CD14-positive monocyte (primary cell): Measurements from ENCODE around the gene ARHGAP10. TPM values are rescaled to one million over a fixed set of nuclear protein-coding genes. Genes with fewer than 3 reads are reported as not detected.

Experiments
- DNase-seq, 3 donors: peaks; one replicate each; pipeline ENCODE4 v3.0.0-alpha.2; 2011 to 2022
- H2AFZ ChIP-seq: 2 replicates; pipeline ENCODE4 v1.6.0; 2012; ENCODE audit warnings: mild to moderate bottlenecking, low read depth, low read length, inconsistent platforms; ENCODE audit not compliant: insufficient read depth, poor library complexity, severe bottlenecking
- H3K27ac ChIP-seq, 2 donors: 1 replicate in 1 of 2; 2 replicates in 1 of 2; pipeline ENCODE4 v1.5.1; 2012 to 2013; ENCODE audit warnings: low read length in 2 of 2, control low read depth in 1 of 2, inconsistent platforms in 1 of 2, low read depth in 1 of 2, mild to moderate bottlenecking in 1 of 2
- H3K27me3 ChIP-seq, 2 donors: one replicate each; pipeline versions ENCODE4 v1.6.0 to v1.6.1; 2011 to 2013; ENCODE audit warnings: low read length in 2 of 2; ENCODE audit not compliant: control insufficient read depth in 2 of 2, insufficient read depth in 2 of 2
- H3K36me3 ChIP-seq, 2 donors: replicated peaks in 1 of 2; 1 replicate in 1 of 2; 2 replicates in 1 of 2; pipeline versions ENCODE4 v1.5.1 to v1.6.1; 2012 to 2013; ENCODE audit warnings: low read length in 2 of 2, control low read depth in 1 of 2, inconsistent platforms in 1 of 2, mild to moderate bottlenecking in 1 of 2; ENCODE audit not compliant: insufficient read depth in 2 of 2, control insufficient read depth in 1 of 2
- H3K4me1 ChIP-seq, 2 donors: 1 replicate in 1 of 2; 2 replicates in 1 of 2; pipeline versions ENCODE4 v1.5.1 to v1.6.1; 2012 to 2013; ENCODE audit warnings: low read length in 2 of 2, control low read depth in 1 of 2, inconsistent platforms in 1 of 2, mild to moderate bottlenecking in 1 of 2, moderate library complexity in 1 of 2; ENCODE audit not compliant: insufficient read depth in 2 of 2, control insufficient read depth in 1 of 2
- H3K4me2 ChIP-seq: replicated peaks from 2 replicates; pipeline ENCODE3; 2012; ENCODE audit warnings: low read length, moderate library complexity, mild to moderate bottlenecking; ENCODE audit not compliant: poor library complexity, severe bottlenecking; ENCODE audit errors: extremely low read depth
- H3K4me3 ChIP-seq, 3 experiments: fragments of 200-600 bp in 1 of 3; sonication (generic) in 1 of 3; replicated peaks in 1 of 3; 1 replicate in 2 of 3; 2 replicates in 1 of 3; pipeline ENCODE4 v1.5.1; 2011 to 2013; ENCODE audit warnings: low read length in 3 of 3, mild to moderate bottlenecking in 3 of 3, control low read depth in 2 of 3, low read depth in 2 of 3, inconsistent platforms in 1 of 3, moderate library complexity in 1 of 3
- H3K79me2 ChIP-seq: 2 replicates; pipeline ENCODE4 v1.6.0; 2012; ENCODE audit warnings: mild to moderate bottlenecking, control low read depth, inconsistent platforms, low read length, moderate library complexity; ENCODE audit not compliant: insufficient read depth
- H3K9ac ChIP-seq: 2 replicates; pipeline ENCODE4 v1.6.0; 2017; ENCODE audit warnings: low read length, mild to moderate bottlenecking; ENCODE audit not compliant: insufficient read depth, poor library complexity, severe bottlenecking
- H3K9me3 ChIP-seq, 2 donors: replicated peaks in 1 of 2; 1 replicate in 1 of 2; 2 replicates in 1 of 2; pipeline versions ENCODE4 v1.5.1 to v1.6.1; 2012 to 2013; ENCODE audit warnings: low read length in 2 of 2, control low read depth in 1 of 2; ENCODE audit not compliant: control insufficient read depth in 1 of 2, insufficient read depth in 1 of 2
- H4K20me1 ChIP-seq: 2 replicates; pipeline ENCODE4 v1.6.0; 2012; ENCODE audit warnings: mild to moderate bottlenecking, low read length, control low read depth, moderate library complexity; ENCODE audit not compliant: insufficient read depth
- H3K27ac Mint-ChIP-seq, 7 donors: one replicate each; pipeline ENCODE4 v1.8.0; 2020; ENCODE audit warnings: mild to moderate bottlenecking in 7 of 7, mixed read lengths in 7 of 7, moderate library complexity in 6 of 7, inconsistent platforms in 2 of 7
- H3K27me3 Mint-ChIP-seq, 3 donors: one replicate each; pipeline ENCODE4 v1.8.0; 2021 to 2022; ENCODE audit warnings: low read depth in 3 of 3, mild to moderate bottlenecking in 3 of 3, mixed read lengths in 3 of 3, moderate library complexity in 3 of 3, inconsistent platforms in 1 of 3
- H3K36me3 Mint-ChIP-seq, 2 donors: one replicate each; pipeline ENCODE4 v1.8.0; 2020; ENCODE audit warnings: mixed read lengths in 2 of 2, inconsistent platforms in 1 of 2, mild to moderate bottlenecking in 1 of 2
- H3K4me1 Mint-ChIP-seq: one replicate; pipeline ENCODE4 v1.8.0; 2020; ENCODE audit warnings: mild to moderate bottlenecking, mixed read lengths
- H3K4me3 Mint-ChIP-seq, 2 donors: one replicate each; pipeline ENCODE4 v1.8.0; 2020; ENCODE audit warnings: mild to moderate bottlenecking in 2 of 2, mixed read lengths in 2 of 2, moderate library complexity in 1 of 2
- H3K9me3 Mint-ChIP-seq, 7 donors: one replicate each; pipeline ENCODE4 v1.8.0; 2020 to 2022; ENCODE audit warnings: mixed read lengths in 7 of 7, mild to moderate bottlenecking in 6 of 7, moderate library complexity in 6 of 7, inconsistent platforms in 2 of 7
- CTCF ChIP-seq: fragments of 200-600 bp; IDR thresholded peaks from one replicate; pipeline ENCODE4 v1.8.0; 2022; ENCODE audit warnings: antibody characterized with exemption, mild to moderate bottlenecking
- WGBS: methylation state at CpG from one replicate; pipeline ENCODE4 v1.1.5; 2013; ENCODE audit warnings: missing lambda C conversion rate; ENCODE audit not compliant: insufficient coverage; 5-methylcytosine and 5-hydroxymethylcytosine counted together
- intact Hi-C, 2 donors: fragments of 100-400 bp; cut with micrococcal nuclease; formaldehyde crosslinking; loops; one replicate each; pipeline versions ENCODE4 v1.15.0 to v1.15.1; 2023
- polyA plus RNA-seq, 3 donors: library from polyadenylated mRNA; depleted of rRNA in 1 of 3; unstranded in 2 of 3; stranded (reverse) in 1 of 3; fragments of 300-500 nt in 2 of 3; fragments of >200 nt in 1 of 3; fragmentation: Illumina TruSeq in 2 of 3; gene quantifications; 1 replicate in 2 of 3; 2 replicates in 1 of 3; pipeline ENCODE4 v1.2.3, GENCODE V29; 2012 to 2021

Gene ARHGAP10
- polyA plus RNA-seq, 3 donors = 1.7 to 4.3 (median 3.0) TPM

DNA sequence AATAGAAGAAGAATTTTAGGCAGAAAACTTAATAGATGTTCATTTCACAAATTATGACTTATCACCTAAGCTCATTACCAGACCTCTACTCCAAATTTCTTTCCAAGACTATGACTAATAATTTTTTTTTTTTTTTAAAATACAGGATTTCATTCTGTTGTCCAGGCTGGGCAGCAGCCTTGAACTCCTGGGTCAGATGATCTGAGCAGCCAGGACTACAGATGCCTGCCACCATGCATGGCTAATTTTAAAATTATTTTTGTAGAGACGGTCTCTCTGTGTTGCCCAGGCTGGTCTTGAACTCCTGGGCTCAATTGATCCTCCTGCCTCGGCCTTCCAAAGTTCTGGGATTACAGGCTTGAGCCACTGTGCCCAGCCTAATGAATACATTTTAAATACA is 119.2 kb downstream of the ARHGAP10 start:
- TF ChIP-seq CTCF = no peak
- H3K36me3 ChIP-seq = peaks cover 0 to 23% of the 10 kb centered on the region in 2 donors
- 83% methylated on average over 2 of the region's 2 CpGs for WGBS
- no peak overlapping the region for H3K27ac ChIP-seq
- H3K9ac ChIP-seq = no peak overlapping the region
- no peaks in the 10 kb centered on the region for H3K4me1 ChIP-seq
- no peaks in the 10 kb centered on the region for H4K20me1 ChIP-seq
- no peak overlapping the region for H2AFZ ChIP-seq
- Mint-ChIP-seq H3K4me1 (peaks cover 6% of the 10 kb centered on the region), H3K4me3 (no peak overlapping the region), H3K9me3 (peaks cover 0 to 7% (median 6%) of the 10 kb centered on the region in 7 donors), H3K27ac (no peak overlapping the region), H3K27me3 (no peaks in the 10 kb centered on the region), H3K36me3 (peaks cover 4 to 19% of the 10 kb centered on the region in 2 donors)
- no peak overlapping the region for H3K4me3 ChIP-seq
- H3K27me3 ChIP-seq = no peaks in the 10 kb centered on the region
- H3K9me3 ChIP-seq = peaks cover 0 to 2% of the 10 kb centered on the region in 2 donors
- no peaks in the 10 kb centered on the region for H3K79me2 ChIP-seq
- no peak overlapping the region for H3K4me2 ChIP-seq
- no peak for DNase-seq
- intact Hi-C loops = no loop called here

DNA sequence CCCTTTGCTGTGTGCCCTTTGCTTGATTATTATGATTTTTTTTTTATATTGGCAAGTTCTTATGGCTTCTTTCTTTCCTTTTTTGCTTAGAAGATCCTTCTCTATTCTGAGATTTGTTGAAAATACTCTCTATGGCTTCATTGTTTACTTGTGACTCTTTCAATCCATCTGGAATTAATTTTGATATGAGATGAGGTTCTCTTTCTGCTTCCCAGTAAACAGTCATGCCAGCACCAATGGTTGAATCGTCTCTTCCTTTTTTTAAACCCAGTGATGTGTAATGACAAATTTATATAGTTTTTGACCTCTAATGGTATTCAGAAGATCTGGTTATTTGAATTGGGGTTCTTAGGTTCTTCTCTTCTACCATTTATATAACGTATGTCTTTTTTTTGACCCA is 121.8 kb downstream of the ARHGAP10 start:
- Mint-ChIP-seq H3K36me3 (peaks cover 9 to 14% of the 10 kb centered on the region in 2 donors), H3K27me3 (no peaks in the 10 kb centered on the region), H3K4me1 (peaks cover 6% of the 10 kb centered on the region), H3K4me3 (no peak overlapping the region), H3K27ac (no peak overlapping the region), H3K9me3 (peaks cover 0 to 7% (median 6%) of the 10 kb centered on the region in 7 donors)
- Histone ChIP-seq H3K79me2 (no peaks in the 10 kb centered on the region), H3K27ac (no peak overlapping the region), H4K20me1 (no peaks in the 10 kb centered on the region), H3K27me3 (no peaks in the 10 kb centered on the region), H2AFZ (no peak overlapping the region), H3K4me1 (no peaks in the 10 kb centered on the region), H3K4me2 (no peak overlapping the region), H3K4me3 (no peak overlapping the region), H3K36me3 (peaks cover 0 to 12% of the 10 kb centered on the region in 2 donors), H3K9me3 (peaks cover 0 to 2% of the 10 kb centered on the region in 2 donors), H3K9ac (no peak overlapping the region)
- DNase-seq = no peak
- intact Hi-C loops = no loop called here
- TF ChIP-seq CTCF = no peak
- WGBS = no CpG with 5 or more reads among the region's 2 CpGs
